Neural progenitor cell (in vitro differentiated cells): ENCODE measurements around the gene FAM161A. TPM values are rescaled to one million over a fixed set of nuclear protein-coding genes. Genes with fewer than 3 reads are reported as not detected.
A peak's percentile ranks its signal among the peaks of the same experiment; 100 is the strongest.

Experiments
- DNase-seq: peaks from one replicate; pipeline ENCODE4 v3.0.0-alpha.2; 2016; ENCODE audit warnings: low spot score
- H2AFZ ChIP-seq: fragments of 200-600 bp; sonication (generic); replicated peaks from 2 replicates; pipeline ENCODE4 v1.6.1; 2016; ENCODE audit warnings: antibody characterized with exemption
- H3F3A ChIP-seq: fragments of 200-600 bp; sonication (generic); 2 replicates; pipeline ENCODE4 v1.6.1; 2016; ENCODE audit warnings: antibody characterized with exemption, low read depth
- H3K27ac ChIP-seq: fragments of 200-600 bp; sonication (generic); 2 replicates; pipeline ENCODE4 v1.5.1; 2016; ENCODE audit warnings: mild to moderate bottlenecking
- H3K27me3 ChIP-seq: fragments of 200-600 bp; sonication (generic); 2 replicates; pipeline ENCODE4 v1.6.1; 2016; ENCODE audit warnings: mild to moderate bottlenecking, moderate library complexity
- H3K36me3 ChIP-seq: fragments of 200-600 bp; sonication (generic); 2 replicates; pipeline ENCODE4 v1.5.1; 2016
- H3K4me1 ChIP-seq: fragments of 200-600 bp; sonication (generic); 2 replicates; pipeline ENCODE4 v1.6.1; 2016; ENCODE audit warnings: mixed run types
- H3K4me2 ChIP-seq: fragments of 200-600 bp; sonication (generic); 2 replicates; pipeline ENCODE4 v1.6.1; 2016
- H3K4me3 ChIP-seq: fragments of 200-600 bp; sonication (generic); 2 replicates; pipeline ENCODE4 v1.5.1; 2016
- H3K79me2 ChIP-seq: fragments of 200-600 bp; sonication (generic); 2 replicates; pipeline ENCODE4 v1.6.1; 2016; ENCODE audit warnings: low read depth
- H3K9ac ChIP-seq: fragments of 200-600 bp; sonication (generic); 2 replicates; pipeline ENCODE4 v1.6.1; 2016
- H3K9me3 ChIP-seq: fragments of 200-600 bp; sonication (generic); 2 replicates; pipeline ENCODE4 v1.5.1; 2016; ENCODE audit warnings: low read depth
- H4K20me1 ChIP-seq: fragments of 200-600 bp; sonication (generic); 2 replicates; pipeline ENCODE4 v1.6.1; 2016; ENCODE audit warnings: low read depth
- H3K27ac Mint-ChIP-seq: 3 replicates; pipeline ENCODE4 v1.8.0; 2021; ENCODE audit warnings: mixed read lengths
- H3K27me3 Mint-ChIP-seq: 2 replicates; pipeline ENCODE4 v1.8.0; 2022; ENCODE audit warnings: low read depth, mild to moderate bottlenecking, inconsistent platforms, moderate library complexity, mixed read lengths; ENCODE audit not compliant: insufficient read depth
- H3K36me3 Mint-ChIP-seq: 3 replicates; pipeline ENCODE4 v1.8.0; 2021; ENCODE audit warnings: mixed read lengths
- H3K4me1 Mint-ChIP-seq: 3 replicates; pipeline ENCODE4 v1.8.0; 2021; ENCODE audit warnings: mixed read lengths
- H3K4me3 Mint-ChIP-seq: 3 replicates; pipeline ENCODE4 v1.8.0; 2021; ENCODE audit warnings: mild to moderate bottlenecking, moderate library complexity, mixed read lengths
- H3K9me3 Mint-ChIP-seq: 3 replicates; pipeline ENCODE4 v1.8.0; 2020; ENCODE audit warnings: mixed read lengths
- EZH2 ChIP-seq: fragments of 200-600 bp; sonication (generic); IDR thresholded peaks from 2 replicates; pipeline ENCODE4 v1.6.1; 2017; ENCODE audit warnings: antibody characterized with exemption, mild to moderate bottlenecking, moderate library complexity
- EZH2phosphoT487 ChIP-seq: fragments of 200-600 bp; sonication (generic); IDR thresholded peaks from 2 replicates; pipeline ENCODE4 v1.6.1; 2017; ENCODE audit warnings: antibody characterized with exemption
- total RNA-seq: library from RNA; depleted of rRNA; stranded (reverse); fragments of >200 nt; gene quantifications from 2 replicates; pipeline ENCODE4 v1.2.3, GENCODE V29; 2015; ENCODE audit warnings: low replicate concordance
- TF ChIP-seq, protein P1 (sequence below): fragments of 200-600 bp; sonication (generic); IDR thresholded peaks from 2 replicates; pipeline ENCODE4 v1.5.1; 2017; ENCODE audit warnings: antibody characterized with exemption, mild to moderate bottlenecking

Gene FAM161A
- total RNA-seq, 1 donor from 2014 or later: 23.3 TPM

GRCh38 chr2:61888267-61889055 lies 34.6 kb upstream of the FAM161A start, which contains the start of gene CCT4:
Gene CCT4, minus strand, starts transcription at chr2:61888656. Its CDS starts 149 bp downstream, at chr2:61888507.
- no peak for TF ChIP-seq EZH2
- TF ChIP-seq, protein P1, sequence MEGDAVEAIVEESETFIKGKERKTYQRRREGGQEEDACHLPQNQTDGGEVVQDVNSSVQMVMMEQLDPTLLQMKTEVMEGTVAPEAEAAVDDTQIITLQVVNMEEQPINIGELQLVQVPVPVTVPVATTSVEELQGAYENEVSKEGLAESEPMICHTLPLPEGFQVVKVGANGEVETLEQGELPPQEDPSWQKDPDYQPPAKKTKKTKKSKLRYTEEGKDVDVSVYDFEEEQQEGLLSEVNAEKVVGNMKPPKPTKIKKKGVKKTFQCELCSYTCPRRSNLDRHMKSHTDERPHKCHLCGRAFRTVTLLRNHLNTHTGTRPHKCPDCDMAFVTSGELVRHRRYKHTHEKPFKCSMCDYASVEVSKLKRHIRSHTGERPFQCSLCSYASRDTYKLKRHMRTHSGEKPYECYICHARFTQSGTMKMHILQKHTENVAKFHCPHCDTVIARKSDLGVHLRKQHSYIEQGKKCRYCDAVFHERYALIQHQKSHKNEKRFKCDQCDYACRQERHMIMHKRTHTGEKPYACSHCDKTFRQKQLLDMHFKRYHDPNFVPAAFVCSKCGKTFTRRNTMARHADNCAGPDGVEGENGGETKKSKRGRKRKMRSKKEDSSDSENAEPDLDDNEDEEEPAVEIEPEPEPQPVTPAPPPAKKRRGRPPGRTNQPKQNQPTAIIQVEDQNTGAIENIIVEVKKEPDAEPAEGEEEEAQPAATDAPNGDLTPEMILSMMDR: no peak
- Mint-ChIP-seq H3K36me3 (peaks cover 19% of the 10 kb centered on the region), H3K9me3 (no peaks in the 10 kb centered on the region), H3K27me3 (peaks cover 2% of the 10 kb centered on the region), H3K27ac (peak within 1 kb of the TSS; percentile 100), H3K4me3 (peak within 1 kb of the TSS; percentile 99), H3K4me1 (peaks cover 22% of the 10 kb centered on the region)
- DNase-seq: peak; percentile 92
- Histone ChIP-seq H3K79me2 (peaks cover 63% of the 10 kb centered on the region), H3K27me3 (no peaks in the 10 kb centered on the region), H3K9ac (peak within 1 kb of the TSS; percentile 99), H4K20me1 (peaks cover 40% of the 10 kb centered on the region), H3F3A (peaks cover 11% of the 10 kb centered on the region), H3K4me2 (peak within 1 kb of the TSS; percentile 88), H2AFZ (peak within 1 kb of the TSS; percentile 92), H3K4me3 (peak within 1 kb of the TSS; percentile 77), H3K4me1 (peaks cover 8% of the 10 kb centered on the region), H3K9me3 (no peaks in the 10 kb centered on the region), H3K36me3 (peaks cover 8% of the 10 kb centered on the region), H3K27ac (peak within 1 kb of the TSS; percentile 99)

- TF ChIP-seq, protein P1: no peak
- no peak for TF ChIP-seq EZH2phosphoT487
- TF ChIP-seq EZH2: no peak
- peaks cover 69% of the 10 kb centered on the region for H3K79me2 ChIP-seq
Observed at GRCh38 chr2:61887717-61888266, 33.9 kb upstream of the FAM161A start.

GRCh38 chr2:61885896-61886603 lies 32.2 kb upstream of the FAM161A start:
- H2AFZ ChIP-seq: no peak overlapping the region
- H3K9me3 ChIP-seq: no peaks in the 10 kb centered on the region
- DNase-seq: no peak
- Mint-ChIP-seq H3K4me3 (peak overlapping the region; percentile 99), H3K36me3 (peaks cover 24% of the 10 kb centered on the region), H3K9me3 (no peaks in the 10 kb centered on the region), H3K4me1 (peaks cover 22% of the 10 kb centered on the region), H3K27me3 (peaks cover 2% of the 10 kb centered on the region), H3K27ac (no peak overlapping the region)
- peak overlapping the region; percentile 88 for H3K4me2 ChIP-seq
- no peaks in the 10 kb centered on the region for H3K27me3 ChIP-seq
- H3K79me2 ChIP-seq: peaks cover 86% of the 10 kb centered on the region
- peak overlapping the region; percentile 99 for H3K9ac ChIP-seq
- H3K4me1 ChIP-seq: peaks cover 8% of the 10 kb centered on the region
- peaks cover 40% of the 10 kb centered on the region for H4K20me1 ChIP-seq
- TF ChIP-seq EZH2: no peak
- no peak for TF ChIP-seq EZH2phosphoT487
- TF ChIP-seq, protein P1: no peak
- peak overlapping the region; percentile 77 for H3K4me3 ChIP-seq
- H3K36me3 ChIP-seq: peaks cover 20% of the 10 kb centered on the region
- H3K27ac ChIP-seq: no peak overlapping the region
- H3F3A ChIP-seq: peaks cover 14% of the 10 kb centered on the region

More at GRCh38 chr2:61887717-61888266, 33.9 kb upstream of the FAM161A start:
- Histone ChIP-seq H3K4me1 (peaks cover 8% of the 10 kb centered on the region), H3K27me3 (no peaks in the 10 kb centered on the region), H2AFZ (peak overlapping the region; percentile 92), H3K36me3 (peaks cover 8% of the 10 kb centered on the region), H3K9ac (peak overlapping the region; percentile 99), H4K20me1 (peaks cover 40% of the 10 kb centered on the region), H3K4me2 (peak overlapping the region; percentile 88), H3F3A (peaks cover 13% of the 10 kb centered on the region), H3K4me3 (peak overlapping the region; percentile 77), H3K9me3 (no peaks in the 10 kb centered on the region), H3K27ac (peak overlapping the region; percentile 99)
- peak; percentile 46 for DNase-seq
- H3K9me3 Mint-ChIP-seq: no peaks in the 10 kb centered on the region
- H3K4me1 Mint-ChIP-seq: peaks cover 22% of the 10 kb centered on the region
- peaks cover 2% of the 10 kb centered on the region for H3K27me3 Mint-ChIP-seq
- peak overlapping the region; percentile 100 for H3K27ac Mint-ChIP-seq
- peak overlapping the region; percentile 99 for H3K4me3 Mint-ChIP-seq
- peaks cover 20% of the 10 kb centered on the region for H3K36me3 Mint-ChIP-seq
